ENCODE data around the gene PAX1. TPM values are rescaled to one million over a fixed set of nuclear protein-coding genes. Genes with fewer than 3 reads are reported as not detected.

The PAX1 gene
- total RNA-seq, 1 donor from 2014 or later, result not detected

DNA sequence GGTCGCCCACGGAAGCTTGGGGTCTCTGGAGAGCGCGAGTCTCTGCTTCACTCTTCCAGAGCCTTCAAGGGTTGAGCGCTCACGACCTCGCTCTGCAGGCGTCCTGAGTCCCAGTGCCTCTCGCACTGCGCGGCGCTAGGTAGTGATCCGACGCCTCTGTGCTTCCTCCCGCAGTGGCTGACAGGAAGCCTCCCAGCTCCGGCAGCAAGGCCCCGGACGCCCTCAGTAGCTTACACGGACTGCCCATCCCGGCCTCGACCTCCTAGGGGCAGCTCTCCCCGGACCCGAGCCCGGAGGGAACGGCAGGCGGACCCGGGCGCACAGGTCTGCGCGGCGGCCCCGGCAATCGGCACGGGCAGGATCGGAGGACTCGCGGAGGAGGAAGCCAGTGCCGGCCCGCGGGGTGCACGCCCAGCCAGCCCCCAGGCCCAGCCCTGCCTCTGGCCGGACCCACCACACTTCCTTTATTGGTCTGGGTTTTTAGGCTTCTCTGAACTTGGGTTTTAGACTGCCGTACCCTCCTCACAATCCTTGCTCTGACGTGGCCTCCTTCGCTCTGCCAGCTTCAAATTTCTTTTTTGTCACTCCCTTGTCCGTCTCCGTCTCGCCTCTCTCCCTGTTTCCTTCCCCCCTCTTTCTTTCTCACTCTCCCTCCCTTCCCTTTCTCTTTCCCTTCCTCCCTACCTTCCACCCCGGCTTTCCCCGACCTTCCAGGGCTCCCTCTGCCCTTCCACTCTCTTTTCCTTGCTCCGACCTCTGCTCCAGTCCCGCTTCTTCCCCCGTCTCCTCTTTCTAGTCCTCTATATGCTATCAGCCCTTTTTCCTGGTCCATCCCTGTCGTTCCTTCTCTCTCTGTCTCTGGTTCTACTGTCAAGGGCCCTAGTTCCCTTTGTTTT is 9.1 kb downstream of the PAX1 start:
- H3K36me3 ChIP-seq, result no peaks in the 10 kb centered on the region
- H3K27ac ChIP-seq, result no peak overlapping the region
- intact Hi-C loops (cut with DNase I), result loop anchor here (10.0 kb wide), 2 partner anchors 390 to 600 kb away; no protein-coding TSS in a partner anchor
- no peaks in the 10 kb centered on the region for H3K9me3 ChIP-seq
- H3K27me3 ChIP-seq, result no peaks in the 10 kb centered on the region
- no peak overlapping the region for H3K4me3 ChIP-seq
- DNase-seq (ENCODE audit: low spot score in 2 of 2), result no peak
- no peaks in the 10 kb centered on the region for H3K4me1 ChIP-seq
- TF ChIP-seq, protein P1, sequence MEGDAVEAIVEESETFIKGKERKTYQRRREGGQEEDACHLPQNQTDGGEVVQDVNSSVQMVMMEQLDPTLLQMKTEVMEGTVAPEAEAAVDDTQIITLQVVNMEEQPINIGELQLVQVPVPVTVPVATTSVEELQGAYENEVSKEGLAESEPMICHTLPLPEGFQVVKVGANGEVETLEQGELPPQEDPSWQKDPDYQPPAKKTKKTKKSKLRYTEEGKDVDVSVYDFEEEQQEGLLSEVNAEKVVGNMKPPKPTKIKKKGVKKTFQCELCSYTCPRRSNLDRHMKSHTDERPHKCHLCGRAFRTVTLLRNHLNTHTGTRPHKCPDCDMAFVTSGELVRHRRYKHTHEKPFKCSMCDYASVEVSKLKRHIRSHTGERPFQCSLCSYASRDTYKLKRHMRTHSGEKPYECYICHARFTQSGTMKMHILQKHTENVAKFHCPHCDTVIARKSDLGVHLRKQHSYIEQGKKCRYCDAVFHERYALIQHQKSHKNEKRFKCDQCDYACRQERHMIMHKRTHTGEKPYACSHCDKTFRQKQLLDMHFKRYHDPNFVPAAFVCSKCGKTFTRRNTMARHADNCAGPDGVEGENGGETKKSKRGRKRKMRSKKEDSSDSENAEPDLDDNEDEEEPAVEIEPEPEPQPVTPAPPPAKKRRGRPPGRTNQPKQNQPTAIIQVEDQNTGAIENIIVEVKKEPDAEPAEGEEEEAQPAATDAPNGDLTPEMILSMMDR (IDR thresholded peaks at IDR 0.05), result no peak

GRCh38 chr20:21715193-21715881 is 9.9 kb downstream of the PAX1 start:
- DNase-seq (ENCODE audit: low spot score in 2 of 2), result no peak
- Histone ChIP-seq H3K4me3 (no peak overlapping the region), H3K4me1 (no peaks in the 10 kb centered on the region), H3K27ac (no peak overlapping the region), H3K36me3 (no peaks in the 10 kb centered on the region), H3K27me3 (no peaks in the 10 kb centered on the region), H3K9me3 (no peaks in the 10 kb centered on the region)
- intact Hi-C loops (cut with DNase I), result loop anchor here (10.0 kb wide), 2 partner anchors 389 to 599 kb away; no protein-coding TSS in a partner anchor
- TF ChIP-seq, protein P1 (IDR thresholded peaks at IDR 0.05), result no peak

GRCh38 chr20:21719592-21720214 is 14.2 kb downstream of the PAX1 start:
- intact Hi-C loops (cut with DNase I), result loop anchor here (10.0 kb wide), 2 partner anchors 385 to 595 kb away; no protein-coding TSS in a partner anchor
- H3K9me3 ChIP-seq, result no peaks in the 10 kb centered on the region
- no peaks in the 10 kb centered on the region for H3K27me3 ChIP-seq
- no peak for DNase-seq (ENCODE audit: low spot score in 2 of 2)
- no peaks in the 10 kb centered on the region for H3K4me1 ChIP-seq
- TF ChIP-seq, protein P1 (IDR thresholded peaks at IDR 0.05), result peak; percentile 23 to 66 (median 60)
- no peaks in the 10 kb centered on the region for H3K36me3 ChIP-seq
- H3K4me3 ChIP-seq, result no peak overlapping the region
- no peak overlapping the region for H3K27ac ChIP-seq

- no peak overlapping the region for H3K27ac ChIP-seq
- H3K36me3 ChIP-seq, result no peaks in the 10 kb centered on the region
- H3K4me1 ChIP-seq, result no peaks in the 10 kb centered on the region
- DNase-seq (ENCODE audit: low spot score in 2 of 2), result no peak
- H3K27me3 ChIP-seq, result no peaks in the 10 kb centered on the region
- intact Hi-C loops (cut with DNase I), result no loop called here
- H3K9me3 ChIP-seq, result no peaks in the 10 kb centered on the region
- H3K4me3 ChIP-seq, result no peak overlapping the region
- TF ChIP-seq, protein P1 (IDR thresholded peaks at IDR 0.05), result no peak
These were observed 20.4 kb downstream of the PAX1 start for GRCh38 chr20:21725892-21726291.

DNA sequence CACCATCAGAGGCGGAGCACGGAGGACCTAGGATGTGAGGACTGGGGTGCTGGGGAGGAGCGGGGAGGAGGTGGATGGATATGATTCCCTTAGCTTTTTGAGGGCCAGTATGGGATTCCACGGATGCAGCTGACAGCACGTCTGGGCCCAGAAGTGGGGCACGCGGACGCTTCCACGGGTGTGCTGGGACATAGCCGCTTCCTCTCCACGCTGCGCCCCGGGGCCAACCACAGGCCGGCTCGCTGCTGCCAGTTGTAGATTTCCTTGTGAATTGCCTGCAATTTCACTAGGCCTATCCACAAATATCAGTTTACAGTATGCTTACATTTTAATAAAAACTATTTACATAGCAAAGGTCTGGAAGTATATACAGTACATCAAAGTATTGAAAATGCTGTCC is 23.9 kb downstream of the PAX1 start:
- no peaks in the 10 kb centered on the region for H3K36me3 ChIP-seq
- H3K4me1 ChIP-seq, result no peaks in the 10 kb centered on the region
- DNase-seq (ENCODE audit: low spot score in 2 of 2), result no peak
- intact Hi-C loops (cut with DNase I), result no loop called here
- no peak overlapping the region for H3K4me3 ChIP-seq
- H3K27ac ChIP-seq, result no peak overlapping the region
- TF ChIP-seq, protein P1 (IDR thresholded peaks at IDR 0.05), result no peak
- no peaks in the 10 kb centered on the region for H3K27me3 ChIP-seq
- no peaks in the 10 kb centered on the region for H3K9me3 ChIP-seq
